PC-3 (cell line): Measurements from ENCODE around the gene SPRING1.

Experiments used
- EZH2 ChIP-seq: fragments of 300-600 bp; sonication (generic); IDR thresholded peaks from one replicate; pipeline ENCODE4 v1.6.1; 2017; ENCODE audit warnings: antibody characterized with exemption, mild to moderate bottlenecking, low read length; ENCODE audit not compliant: unreplicated experiment
- EZH2phosphoT487 ChIP-seq: fragments of 300-600 bp; sonication (generic); IDR thresholded peaks from 2 replicates; pipeline ENCODE4 v1.6.1; 2018; ENCODE audit warnings: mild to moderate bottlenecking, antibody characterized with exemption, low read length, borderline replicate concordance
- TF ChIP-seq, protein P1 (sequence below): fragments of 300-600 bp; sonication (generic); conservative IDR thresholded peaks from 2 replicates; pipeline ENCODE4 v1.5.1; 2017; ENCODE audit warnings: antibody characterized with exemption, low read depth, mild to moderate bottlenecking, low read length

DNA sequence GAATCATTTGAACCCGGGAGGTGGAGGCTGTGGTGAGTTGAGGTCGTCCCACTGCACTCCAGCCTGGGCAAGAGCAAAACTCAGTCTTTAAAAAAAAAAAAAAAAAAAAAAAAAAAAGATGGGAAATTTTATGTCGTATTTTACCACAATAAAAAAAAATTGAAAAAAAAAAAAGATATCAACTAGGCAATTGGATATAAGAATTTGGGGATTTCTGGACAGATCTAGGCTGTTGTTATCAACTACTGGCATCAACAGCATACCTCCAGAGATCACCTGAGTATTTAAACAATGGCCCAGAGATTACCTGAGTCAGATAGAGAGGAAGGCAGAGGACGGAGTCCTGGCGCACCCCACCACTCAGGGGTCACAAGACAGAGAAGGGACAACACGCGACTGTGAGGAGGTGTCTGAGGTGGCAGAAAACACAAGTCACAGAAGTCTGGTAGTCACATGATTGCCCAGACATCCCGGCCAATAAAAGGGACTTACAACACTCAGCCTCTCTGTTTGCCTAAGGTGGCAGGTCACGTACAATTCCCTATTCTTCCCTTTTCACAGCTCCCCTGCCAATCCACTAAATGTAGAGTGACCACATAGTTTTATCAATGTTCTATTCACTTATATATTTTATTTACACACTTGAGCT, 1.8 kb downstream of the SPRING1 start:
- TF ChIP-seq, protein P1, sequence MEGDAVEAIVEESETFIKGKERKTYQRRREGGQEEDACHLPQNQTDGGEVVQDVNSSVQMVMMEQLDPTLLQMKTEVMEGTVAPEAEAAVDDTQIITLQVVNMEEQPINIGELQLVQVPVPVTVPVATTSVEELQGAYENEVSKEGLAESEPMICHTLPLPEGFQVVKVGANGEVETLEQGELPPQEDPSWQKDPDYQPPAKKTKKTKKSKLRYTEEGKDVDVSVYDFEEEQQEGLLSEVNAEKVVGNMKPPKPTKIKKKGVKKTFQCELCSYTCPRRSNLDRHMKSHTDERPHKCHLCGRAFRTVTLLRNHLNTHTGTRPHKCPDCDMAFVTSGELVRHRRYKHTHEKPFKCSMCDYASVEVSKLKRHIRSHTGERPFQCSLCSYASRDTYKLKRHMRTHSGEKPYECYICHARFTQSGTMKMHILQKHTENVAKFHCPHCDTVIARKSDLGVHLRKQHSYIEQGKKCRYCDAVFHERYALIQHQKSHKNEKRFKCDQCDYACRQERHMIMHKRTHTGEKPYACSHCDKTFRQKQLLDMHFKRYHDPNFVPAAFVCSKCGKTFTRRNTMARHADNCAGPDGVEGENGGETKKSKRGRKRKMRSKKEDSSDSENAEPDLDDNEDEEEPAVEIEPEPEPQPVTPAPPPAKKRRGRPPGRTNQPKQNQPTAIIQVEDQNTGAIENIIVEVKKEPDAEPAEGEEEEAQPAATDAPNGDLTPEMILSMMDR = no peak
- TF ChIP-seq EZH2 (no peak), EZH2phosphoT487 (no peak)
